Measurements from ENCODE around the gene KIF18B.

KIF18B gene

DNA sequence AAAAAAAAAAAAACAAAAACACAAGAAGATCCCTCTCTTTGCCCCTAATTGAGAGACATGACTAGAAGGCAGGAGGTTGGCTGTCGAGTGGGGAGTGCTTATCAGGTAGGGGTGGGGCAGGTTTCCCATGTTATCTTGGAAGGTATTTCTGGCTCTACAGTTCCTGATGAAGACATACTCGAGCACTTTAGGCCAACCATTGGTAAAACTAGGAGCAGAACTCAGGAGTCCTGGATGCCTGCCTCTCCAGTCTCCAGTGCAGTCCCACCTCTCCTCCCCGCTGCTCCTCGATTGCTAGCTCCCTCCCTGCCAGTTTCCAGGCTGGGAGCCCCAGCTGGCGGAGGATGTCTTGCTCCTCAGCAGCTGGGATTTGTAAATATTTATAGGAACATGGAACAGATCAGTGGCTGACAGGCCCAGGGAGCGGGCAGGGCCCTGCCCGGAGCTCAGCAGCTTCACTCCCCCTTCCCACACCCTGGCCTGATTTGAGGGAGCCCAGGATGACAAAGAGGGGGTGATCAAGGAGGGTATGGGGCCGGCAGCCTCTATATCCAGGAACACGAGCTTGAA, 31.9 kb upstream of the KIF18B start:
- H3K4me1 ChIP-seq (ENCODE audit: control insufficient read depth in 1 of 2, insufficient read depth in 1 of 2, low read depth in 1 of 2, low read length in 1 of 2), result no peaks in the 10 kb centered on the region
- peaks cover 91% of the 10 kb centered on the region for H3K27me3 ChIP-seq
- H3K36me3 ChIP-seq, result no peaks in the 10 kb centered on the region
- H3K27ac ChIP-seq, result no peak overlapping the region
- no peaks in the 10 kb centered on the region for H3K9me3 ChIP-seq
- H3K4me3 ChIP-seq (ENCODE audit: low read depth in 1 of 2, low read length in 1 of 2), result no peak overlapping the region
- TF ChIP-seq, protein P1, sequence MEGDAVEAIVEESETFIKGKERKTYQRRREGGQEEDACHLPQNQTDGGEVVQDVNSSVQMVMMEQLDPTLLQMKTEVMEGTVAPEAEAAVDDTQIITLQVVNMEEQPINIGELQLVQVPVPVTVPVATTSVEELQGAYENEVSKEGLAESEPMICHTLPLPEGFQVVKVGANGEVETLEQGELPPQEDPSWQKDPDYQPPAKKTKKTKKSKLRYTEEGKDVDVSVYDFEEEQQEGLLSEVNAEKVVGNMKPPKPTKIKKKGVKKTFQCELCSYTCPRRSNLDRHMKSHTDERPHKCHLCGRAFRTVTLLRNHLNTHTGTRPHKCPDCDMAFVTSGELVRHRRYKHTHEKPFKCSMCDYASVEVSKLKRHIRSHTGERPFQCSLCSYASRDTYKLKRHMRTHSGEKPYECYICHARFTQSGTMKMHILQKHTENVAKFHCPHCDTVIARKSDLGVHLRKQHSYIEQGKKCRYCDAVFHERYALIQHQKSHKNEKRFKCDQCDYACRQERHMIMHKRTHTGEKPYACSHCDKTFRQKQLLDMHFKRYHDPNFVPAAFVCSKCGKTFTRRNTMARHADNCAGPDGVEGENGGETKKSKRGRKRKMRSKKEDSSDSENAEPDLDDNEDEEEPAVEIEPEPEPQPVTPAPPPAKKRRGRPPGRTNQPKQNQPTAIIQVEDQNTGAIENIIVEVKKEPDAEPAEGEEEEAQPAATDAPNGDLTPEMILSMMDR (IDR thresholded peaks at IDR 0.05), result no peak

DNA sequence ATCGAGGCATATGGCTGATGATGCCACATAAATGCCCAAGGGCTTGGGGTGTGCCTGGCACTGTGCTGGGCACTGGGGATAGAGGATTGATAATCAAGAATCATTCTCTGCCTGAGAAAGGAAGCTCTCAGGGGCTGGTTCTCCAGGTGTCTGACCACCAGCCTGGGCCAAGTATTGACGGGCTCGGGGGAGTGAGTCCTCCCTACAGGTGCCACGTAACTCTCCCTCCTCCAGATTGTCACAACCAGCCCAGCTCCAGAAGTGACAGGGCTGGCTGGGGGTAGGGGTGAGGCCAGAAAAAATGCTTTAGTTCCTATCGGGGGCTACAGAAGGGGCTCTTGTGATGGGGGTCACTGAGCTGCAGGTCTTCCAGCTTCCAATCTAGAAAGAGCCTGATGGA, 31.2 kb upstream of the KIF18B start:
- Histone ChIP-seq H3K36me3 (no peaks in the 10 kb centered on the region), H3K4me3 (ENCODE audit: low read depth in 1 of 2, low read length in 1 of 2) (no peak overlapping the region), H3K27ac (no peak overlapping the region), H3K9me3 (no peaks in the 10 kb centered on the region), H3K4me1 (ENCODE audit: control insufficient read depth in 1 of 2, insufficient read depth in 1 of 2, low read depth in 1 of 2, low read length in 1 of 2) (no peaks in the 10 kb centered on the region), H3K27me3 (peaks cover 98% of the 10 kb centered on the region)
- TF ChIP-seq, protein P1 (IDR thresholded peaks at IDR 0.05), result no peak

DNA sequence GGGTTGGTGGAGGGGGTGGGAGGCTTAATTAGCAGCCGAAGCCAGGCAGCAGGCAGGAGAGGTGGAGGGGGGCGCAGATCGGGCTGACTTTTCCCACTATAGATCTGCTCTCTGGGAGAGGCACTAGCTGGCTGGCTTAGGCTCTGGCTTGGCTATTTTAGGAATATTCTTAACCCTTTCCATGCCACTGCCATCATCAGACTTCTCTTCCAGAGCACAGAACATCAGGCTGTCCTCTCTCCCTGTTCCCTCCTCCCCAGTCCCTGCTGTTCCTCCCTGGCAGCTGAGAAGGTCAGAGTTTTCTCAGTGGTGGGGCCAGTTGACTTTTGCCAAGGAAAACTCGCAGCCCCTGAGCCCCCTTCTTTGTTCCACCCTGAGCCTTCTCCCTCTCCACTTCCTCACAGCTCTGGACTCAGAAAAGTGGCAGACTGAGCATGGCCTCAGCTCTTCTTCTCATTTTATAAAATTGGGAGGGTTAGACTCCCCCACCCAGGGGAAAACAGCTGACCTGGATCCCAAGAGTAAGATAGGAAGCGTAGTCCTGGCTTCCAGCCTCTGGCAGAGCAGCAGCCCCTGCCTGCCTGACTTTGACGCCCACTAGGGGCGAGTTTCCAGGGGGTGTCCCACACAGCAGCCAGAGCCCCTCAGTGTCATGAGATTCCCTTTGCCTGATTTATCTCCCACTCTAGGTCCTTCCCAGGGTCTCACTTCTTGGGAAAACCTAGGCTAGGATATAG, 30.4 kb upstream of the KIF18B start:
- Histone ChIP-seq H3K36me3 (no peaks in the 10 kb centered on the region), H3K4me1 (ENCODE audit: control insufficient read depth in 1 of 2, insufficient read depth in 1 of 2, low read depth in 1 of 2, low read length in 1 of 2) (no peaks in the 10 kb centered on the region), H3K27ac (no peak overlapping the region), H3K4me3 (ENCODE audit: low read depth in 1 of 2, low read length in 1 of 2) (no peak overlapping the region), H3K27me3 (peaks cover 100% of the 10 kb centered on the region), H3K9me3 (no peaks in the 10 kb centered on the region)
- TF ChIP-seq, protein P1 (IDR thresholded peaks at IDR 0.05), result no peak

DNA sequence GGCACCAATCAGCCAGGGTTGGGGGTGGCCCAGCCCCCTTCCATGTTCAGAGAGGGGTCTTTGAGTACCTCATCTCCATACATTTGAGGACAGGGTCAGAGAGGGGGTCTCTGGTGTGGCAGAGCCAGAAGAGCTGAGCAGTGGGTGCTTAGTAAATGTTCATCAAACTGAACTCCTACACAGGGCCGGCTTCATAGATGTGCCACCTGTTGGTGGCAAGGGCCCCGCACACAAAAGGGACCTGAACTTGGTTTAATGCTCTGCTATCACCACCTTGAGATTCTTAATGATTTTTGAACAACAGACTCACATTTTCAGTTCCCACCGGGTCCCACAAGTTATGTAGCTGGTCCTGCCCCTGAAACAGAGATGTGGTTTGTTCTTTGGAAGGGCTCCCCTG, 29.5 kb upstream of the KIF18B start:
- Histone ChIP-seq H3K4me3 (ENCODE audit: low read depth in 1 of 2, low read length in 1 of 2) (no peak overlapping the region), H3K4me1 (ENCODE audit: control insufficient read depth in 1 of 2, insufficient read depth in 1 of 2, low read depth in 1 of 2, low read length in 1 of 2) (no peaks in the 10 kb centered on the region), H3K9me3 (no peaks in the 10 kb centered on the region), H3K27me3 (peaks cover 100% of the 10 kb centered on the region), H3K36me3 (no peaks in the 10 kb centered on the region), H3K27ac (no peak overlapping the region)
- TF ChIP-seq, protein P1 (IDR thresholded peaks at IDR 0.05), result no peak

DNA sequence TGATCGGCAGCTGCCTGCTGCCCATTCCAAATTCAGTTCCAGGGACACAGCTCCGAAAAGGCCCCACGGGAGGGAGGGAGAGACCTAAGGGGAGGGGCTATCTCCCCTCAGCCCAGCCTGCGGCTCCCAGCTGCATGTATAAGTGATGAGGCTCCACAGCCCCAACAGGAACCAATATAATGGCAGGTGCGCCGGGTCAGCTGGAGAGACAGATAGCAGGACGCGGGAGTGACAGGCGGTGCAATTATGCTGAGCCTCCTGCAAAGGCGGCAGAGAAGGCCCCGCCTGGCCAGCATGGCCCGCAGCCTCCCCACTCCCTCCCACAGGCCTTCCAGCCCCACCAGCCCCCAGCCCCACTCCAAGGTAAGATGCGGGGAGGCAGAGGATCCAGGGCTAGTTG, 28.6 kb upstream of the KIF18B start:
- Histone ChIP-seq H3K9me3 (no peaks in the 10 kb centered on the region), H3K27me3 (peaks cover 100% of the 10 kb centered on the region), H3K4me1 (ENCODE audit: control insufficient read depth in 1 of 2, insufficient read depth in 1 of 2, low read depth in 1 of 2, low read length in 1 of 2) (no peaks in the 10 kb centered on the region), H3K4me3 (ENCODE audit: low read depth in 1 of 2, low read length in 1 of 2) (no peak overlapping the region), H3K36me3 (no peaks in the 10 kb centered on the region), H3K27ac (no peak overlapping the region)
- TF ChIP-seq, protein P1 (IDR thresholded peaks at IDR 0.05), result no peak
